ENCODE data around the gene PPT2.
A peak's percentile ranks its signal among the peaks of the same experiment; 100 is the strongest.
"Not testable (repeated sequence)": the region's sequence is repeated elsewhere in the genome, so short reads cannot be mapped to it uniquely, and the experiment has no call there.

The PPT2 gene

GRCh38 chr6:32189069-32189741 is 35.3 kb downstream of the PPT2 start:
- no peak for DNase-seq (ENCODE audit: low read depth, low spot score)

- no peak for DNase-seq (ENCODE audit: low read depth, low spot score)
These were observed 35.8 kb downstream of the PPT2 start for GRCh38 chr6:32189742-32190053.

GRCh38 chr6:32190054-32190851 is 36.3 kb downstream of the PPT2 start, which contains the start of gene PBX2:
TSS of gene PBX2 (minus strand) at chr6:32190202. CDS start at chr6:32189915, 287 bp downstream.
- DNase-seq (ENCODE audit: low read depth, low spot score) = peak; percentile 59

- DNase-seq (ENCODE audit: low read depth, low spot score) = no peak
These were observed 37.2 kb downstream of the PPT2 start for GRCh38 chr6:32190911-32191677.

DNA sequence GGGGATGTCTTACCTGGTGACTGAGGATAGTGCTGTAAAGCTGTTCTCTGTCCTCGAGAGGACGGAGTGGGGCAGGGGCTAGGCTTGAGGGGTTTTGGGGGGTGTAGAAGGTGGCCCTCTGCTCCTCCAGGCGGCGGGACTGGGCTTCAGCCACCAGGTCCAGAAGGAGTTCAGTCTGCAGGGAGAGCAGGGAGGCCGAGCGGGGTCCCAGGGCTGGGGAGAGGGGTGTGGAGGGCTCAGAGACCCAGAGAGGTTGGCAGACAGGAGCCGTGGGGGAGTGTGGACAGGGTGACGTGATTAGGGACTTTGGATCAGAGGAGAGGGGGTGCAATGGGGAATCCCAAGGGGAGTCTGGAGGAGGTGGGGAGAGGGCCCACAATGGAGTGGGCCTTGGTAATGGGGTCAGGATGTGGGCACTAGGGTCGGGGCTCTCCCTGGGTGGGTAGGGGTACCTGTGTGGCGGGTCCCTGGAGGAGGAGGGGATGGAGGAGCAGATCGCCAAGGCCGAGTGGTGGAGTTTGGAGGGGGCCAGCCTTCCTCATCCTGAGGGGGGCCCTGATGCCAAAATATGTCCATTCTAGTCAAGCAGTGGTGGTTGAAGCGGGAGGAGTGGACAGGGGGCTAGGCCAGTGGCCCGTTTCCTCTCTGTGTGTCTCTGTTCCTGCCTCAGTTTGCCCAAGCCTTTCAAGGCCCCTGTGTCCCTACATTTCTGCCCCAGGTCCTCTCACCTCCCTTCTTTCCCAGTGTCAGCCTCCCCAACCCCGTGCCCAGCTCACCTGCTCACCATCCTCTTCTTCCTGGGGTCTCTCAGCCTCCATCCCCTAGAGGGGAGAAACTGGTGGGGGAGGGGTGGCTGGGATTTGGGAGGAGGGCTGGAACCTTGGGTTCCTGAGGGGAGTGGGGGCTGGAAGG is 38.0 kb downstream of the PPT2 start:
- DNase-seq (ENCODE audit: low read depth, low spot score) = no peak

DNA sequence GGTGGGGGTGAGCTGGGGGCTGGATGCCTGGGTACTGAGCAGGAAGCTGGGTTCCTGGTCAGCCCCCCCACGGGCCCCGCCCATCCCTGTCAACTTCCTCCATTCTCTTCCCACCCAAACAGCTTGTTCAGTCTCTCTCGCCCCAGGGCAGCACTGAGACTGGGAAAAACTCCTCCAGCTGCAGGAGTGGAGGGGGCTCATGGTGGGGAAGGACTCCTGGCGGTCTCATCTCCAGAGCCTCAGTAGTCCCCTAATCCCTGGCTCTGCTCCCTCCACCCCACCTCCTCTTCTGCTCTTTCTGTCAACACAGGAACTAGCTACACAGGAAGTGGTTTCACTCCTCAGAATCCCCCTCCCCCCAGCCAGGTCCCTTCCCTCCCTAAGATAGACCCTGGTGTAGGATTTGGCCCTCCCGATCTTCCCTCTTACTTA is 38.7 kb downstream of the PPT2 start, which contains the start of gene GPSM3:
Gene GPSM3 (minus strand): TSS at position 36 of the 432 bp plus-strand sequence. CDS start 130 bp downstream, outside the sequence.
- DNase-seq (ENCODE audit: low read depth, low spot score) = no peak

DNA sequence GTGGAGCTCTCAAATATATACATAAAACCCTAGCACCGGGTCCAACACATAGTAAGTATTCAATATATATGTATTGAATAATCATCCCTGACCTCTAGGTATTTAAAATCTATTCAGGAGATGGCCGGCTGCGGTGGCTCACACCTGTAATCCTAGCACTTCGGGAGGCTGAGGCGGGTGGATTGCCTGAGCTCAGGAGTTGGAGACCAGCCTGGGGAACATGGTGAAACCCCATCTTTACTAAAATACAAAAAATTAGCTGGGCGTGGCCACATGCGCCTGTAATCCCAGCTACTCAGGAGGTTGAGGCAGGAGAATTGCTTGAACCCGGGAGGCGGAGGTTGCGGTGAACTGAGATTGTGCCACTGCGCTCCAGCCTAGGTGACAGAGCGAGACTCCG is 39.2 kb downstream of the PPT2 start:
- DNase-seq (ENCODE audit: low read depth, low spot score) = not testable (repeated sequence)

GRCh38 chr6:32194388-32194787 is 40.4 kb downstream of the PPT2 start:
- DNase-seq (ENCODE audit: low read depth, low spot score) = no peak

DNA sequence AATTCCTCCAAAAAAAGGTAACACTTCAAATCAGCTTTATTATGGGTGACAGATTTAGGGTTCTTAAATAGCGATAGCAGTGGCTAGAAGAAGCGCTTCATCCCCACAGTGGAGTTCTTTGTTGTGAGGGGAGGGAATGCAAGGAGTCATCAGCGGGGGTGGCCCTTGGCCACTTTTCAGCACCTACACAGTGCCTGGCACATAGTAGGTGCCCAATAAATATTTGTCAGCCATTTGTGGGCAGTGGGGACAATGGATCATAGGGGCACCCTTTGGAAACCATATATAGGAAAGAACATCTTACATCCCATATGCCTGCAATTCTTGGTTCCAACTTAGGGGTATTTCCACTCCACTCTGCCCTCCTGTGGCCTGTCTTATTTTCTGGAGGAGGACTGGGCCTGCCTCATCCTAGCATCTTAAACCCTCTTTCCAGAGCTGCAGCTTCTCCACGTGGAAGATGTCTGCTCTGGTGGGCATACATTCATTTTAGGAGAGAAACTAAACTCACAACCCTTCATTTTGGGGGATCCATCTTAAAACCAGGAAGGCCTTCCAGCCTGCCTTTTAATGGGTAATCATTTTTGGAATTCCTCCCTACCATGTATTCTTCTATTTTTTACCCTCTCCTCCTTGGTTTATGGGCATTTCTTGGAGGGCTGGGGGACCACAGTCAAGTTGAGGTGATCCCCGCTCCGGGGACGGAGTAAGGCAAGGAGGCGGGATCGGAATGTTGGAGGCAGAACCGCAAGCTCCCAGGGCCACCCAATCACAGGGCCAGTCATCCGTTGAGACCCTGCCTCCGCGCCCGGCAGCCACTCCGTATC is 41.1 kb downstream of the PPT2 start:
- no peak for DNase-seq (ENCODE audit: low read depth, low spot score)

DNA sequence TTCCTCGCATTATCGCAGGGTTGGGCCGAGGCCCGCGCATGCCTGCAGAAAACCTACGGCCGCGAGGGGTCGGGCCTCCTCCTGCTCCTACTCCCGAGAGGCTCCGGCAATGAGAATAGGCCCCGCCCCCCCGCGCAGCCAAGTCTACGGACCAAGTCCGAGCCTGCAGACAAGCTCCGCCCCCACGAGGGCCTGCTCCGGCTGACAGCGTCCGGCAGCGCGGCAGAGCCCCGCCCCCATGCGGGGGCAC is 41.6 kb downstream of the PPT2 start:
- peak; percentile 99 for DNase-seq (ENCODE audit: low read depth, low spot score)

- DNase-seq (ENCODE audit: low read depth, low spot score) = no peak
These were observed 42.2 kb downstream of the PPT2 start for GRCh38 chr6:32195902-32196681.

GRCh38 chr6:32196682-32197616 is 43.0 kb downstream of the PPT2 start:
- DNase-seq (ENCODE audit: low read depth, low spot score) = no peak

DNA sequence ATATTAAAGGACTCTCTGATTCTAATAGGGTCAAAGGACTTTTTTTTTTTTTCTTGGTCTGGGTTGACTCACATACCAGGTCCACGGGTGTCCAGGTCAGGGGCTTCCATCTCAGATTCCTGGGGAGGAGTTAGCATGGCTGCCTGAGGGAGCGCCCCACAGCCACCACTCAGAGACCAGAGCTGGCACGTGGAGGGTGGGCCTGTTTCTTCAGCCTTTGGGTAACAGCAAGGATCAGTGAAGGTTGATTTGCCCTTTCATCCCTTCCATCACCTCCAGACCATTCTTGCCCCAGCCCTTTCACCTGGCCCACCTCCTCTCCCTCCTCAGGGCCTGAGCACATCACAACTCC is 44.4 kb downstream of the PPT2 start:
- no peak for DNase-seq (ENCODE audit: low read depth, low spot score)

DNA sequence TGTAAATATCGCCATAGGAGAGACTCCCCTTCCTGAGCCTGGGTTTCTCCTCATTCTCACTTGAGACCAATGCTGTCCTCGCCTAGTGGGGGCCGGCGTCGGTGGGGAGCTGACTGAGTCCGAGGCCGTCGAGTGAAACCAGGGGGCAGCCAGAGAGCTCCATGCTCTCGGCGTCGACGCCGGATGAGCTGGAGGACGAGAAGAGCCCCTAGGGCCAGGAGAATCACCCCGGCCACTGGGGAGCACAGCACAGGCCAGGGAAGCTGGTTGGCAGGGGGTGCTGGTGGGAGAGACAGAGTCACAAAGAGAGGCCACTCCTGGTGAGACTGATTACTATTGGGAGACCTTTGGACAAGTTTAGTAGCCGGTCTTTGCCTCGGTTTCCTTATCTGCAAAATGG is 44.9 kb downstream of the PPT2 start:
- no peak for DNase-seq (ENCODE audit: low read depth, low spot score)

DNA sequence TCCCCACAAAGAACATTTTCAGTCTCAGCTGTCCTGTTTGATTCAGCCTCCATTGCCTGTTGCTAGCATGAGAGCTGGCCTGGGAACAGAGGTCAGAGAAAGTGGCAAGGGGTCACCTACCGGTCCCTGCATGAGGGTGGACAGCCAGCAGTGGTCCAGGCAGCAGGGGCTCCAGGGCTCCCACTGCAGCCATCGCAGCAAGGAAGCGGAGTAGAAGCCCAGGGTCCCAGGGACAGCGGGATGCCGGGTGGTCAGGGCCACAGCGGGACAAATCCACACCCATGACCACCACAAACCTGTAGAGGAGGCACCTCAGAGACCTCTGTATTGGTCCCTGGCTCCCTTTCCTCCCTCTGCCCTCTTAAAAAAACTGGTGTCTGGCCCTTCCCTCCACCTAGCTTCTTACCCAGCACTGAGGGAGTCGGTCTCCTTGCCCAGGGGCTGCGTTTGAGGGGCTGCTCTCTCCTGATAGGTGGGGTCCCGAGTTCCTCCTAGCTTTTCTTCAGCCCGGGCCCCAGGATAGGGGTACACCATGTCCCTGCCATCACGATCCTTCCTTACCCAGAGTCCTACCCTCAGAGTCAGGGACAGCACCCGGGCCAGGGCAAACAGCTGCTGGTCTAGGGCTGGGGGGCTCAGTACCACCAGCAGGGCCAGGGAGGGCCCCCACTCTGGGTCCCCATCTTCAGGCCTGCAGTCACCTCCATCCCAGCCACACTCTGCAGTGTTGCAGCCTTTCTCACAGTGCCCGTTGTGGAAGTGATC is 47.0 kb downstream of the PPT2 start:
- no peak for DNase-seq (ENCODE audit: low read depth, low spot score)

DNA sequence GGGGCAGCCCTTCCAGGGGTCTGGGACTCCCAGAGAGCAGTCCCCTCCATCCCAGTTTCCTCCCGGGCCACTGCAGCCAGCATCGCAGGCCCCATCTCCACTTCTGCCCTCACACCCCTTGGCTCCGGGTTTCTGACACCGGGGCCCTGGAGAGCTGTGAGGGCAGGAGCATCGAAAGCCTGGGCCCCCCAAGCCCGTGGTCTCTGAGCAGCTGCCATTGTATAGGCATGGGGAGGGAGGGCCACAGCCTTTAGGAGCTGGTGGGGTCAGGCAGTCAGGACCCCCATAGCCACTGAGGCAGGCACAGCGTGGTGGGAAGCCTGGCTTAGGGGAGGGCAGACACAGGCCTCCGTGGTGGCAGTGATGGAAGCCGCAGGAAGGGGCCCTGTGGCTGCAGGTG is 48.2 kb downstream of the PPT2 start:
- no peak for DNase-seq (ENCODE audit: low read depth, low spot score)

DNA sequence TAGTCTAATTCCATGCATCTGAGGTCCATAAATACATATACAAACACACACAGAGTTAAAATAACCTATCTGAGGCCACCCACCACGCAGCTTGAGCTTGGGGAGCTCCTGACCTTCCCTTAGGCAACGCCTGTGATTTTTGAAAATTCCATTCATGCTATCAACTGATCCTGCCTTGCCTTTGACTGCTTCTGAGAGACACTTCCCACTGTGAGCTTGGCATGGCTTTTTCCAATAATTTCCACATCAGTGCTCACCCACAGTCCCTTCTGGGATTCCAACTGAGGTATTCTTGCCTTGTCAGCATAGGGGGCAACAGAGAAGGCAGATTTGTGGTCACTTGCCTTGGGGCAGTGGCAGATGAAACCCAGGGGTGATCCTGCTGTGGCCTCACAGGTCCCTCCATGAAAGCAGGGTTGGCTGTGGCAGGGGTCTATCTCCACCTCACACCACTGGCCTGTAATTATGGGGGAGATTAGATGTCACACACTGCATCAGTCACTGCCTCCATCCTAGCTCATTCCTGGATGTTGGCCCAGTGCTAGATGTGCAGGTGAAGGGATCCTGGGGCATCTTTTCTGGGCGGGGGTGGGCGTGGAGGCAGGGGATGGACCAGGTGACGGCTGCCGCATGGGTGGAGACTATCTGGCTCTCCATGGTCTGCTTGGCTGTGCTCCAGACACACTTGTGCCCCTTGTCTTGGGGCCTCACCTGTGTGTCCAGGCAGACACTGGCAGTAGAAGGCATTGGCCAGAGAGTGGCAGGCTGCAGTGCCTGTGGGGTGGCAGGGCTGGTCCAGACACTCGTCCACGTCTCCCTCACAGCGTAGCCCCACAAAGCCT is 49.7 kb downstream of the PPT2 start:
- DNase-seq (ENCODE audit: low read depth, low spot score) = no peak

Data from brain pericyte (primary cell).